Lower lobe of right lung (tissue), 2 donors: ENCODE data around the gene ACHE. TPM values are rescaled to one million over a fixed set of nuclear protein-coding genes. Genes with fewer than 3 reads are reported as not detected.

Source experiments
- ATAC-seq, 2 donors: fragments of 200-7000 bp; cut with Tn5 transposase; one replicate each; pipeline ENCODE4 v1.9.1; 2020 to 2022; ENCODE audit warnings: mild to moderate bottlenecking in 2 of 2, moderate library complexity in 2 of 2
- DNase-seq: peaks from one replicate; pipeline ENCODE4 v3.0.0-alpha.2; 2020
- H3K27ac ChIP-seq: fragments of 200-600 bp; one replicate; pipeline ENCODE4 v1.8.0; 2022
- H3K27me3 ChIP-seq: fragments of 200-600 bp; one replicate; pipeline ENCODE4 v1.8.0; 2022; ENCODE audit warnings: low read depth
- H3K36me3 ChIP-seq: fragments of 200-600 bp; one replicate; pipeline ENCODE4 v1.8.0; 2022; ENCODE audit warnings: mild to moderate bottlenecking
- H3K4me1 ChIP-seq: fragments of 200-600 bp; one replicate; pipeline ENCODE4 v1.8.0; 2022
- H3K4me3 ChIP-seq: fragments of 200-600 bp; one replicate; pipeline ENCODE4 v1.8.0; 2022; ENCODE audit warnings: mild to moderate bottlenecking
- H3K9me3 ChIP-seq: fragments of 200-600 bp; one replicate; pipeline ENCODE4 v1.8.0; 2022
- CTCF ChIP-seq: fragments of 200-600 bp; IDR thresholded peaks from one replicate; pipeline ENCODE4 v1.8.0; 2022; ENCODE audit warnings: antibody characterized with exemption, mild to moderate bottlenecking
- intact Hi-C: fragments of 100-400 bp; cut with DNase I; formaldehyde crosslinking; loops from one replicate; pipeline ENCODE4 v1.11.0; 2022
- microRNA-seq: library from miRNA; unstranded; fragments of <30 nt; microRNA quantifications from one replicate; pipeline ENCODE4 v1.2.0, GENCODE V29; 2020; ENCODE audit warnings: borderline number of aligned reads
- total RNA-seq: library from RNA; stranded (reverse); fragmentation: NEBNext Ultra II Directional; extraction: Animal tissue kit (Norgen Biotek cat#: 25700); gene quantifications from one replicate; pipeline ENCODE4 v1.2.1, GENCODE V29; 2021
- donor health status: DM: no; HTN: yes; CAD: no; lungs with severe emphysema.

The ACHE gene
- total RNA-seq, 1 donor from 2014 or later = 0.97 TPM

GRCh38 chr7:100854146-100854895 is 41.4 kb downstream of the ACHE start:
- no peak for ATAC-seq
- H3K4me3 ChIP-seq = no peak overlapping the region
- H3K9me3 ChIP-seq = no peaks in the 10 kb centered on the region
- intact Hi-C loops = no loop called here
- peaks cover 22% of the 10 kb centered on the region for H3K4me1 ChIP-seq
- TF ChIP-seq CTCF = no peak
- H3K36me3 ChIP-seq = peaks cover 36% of the 10 kb centered on the region
- no peak for DNase-seq
- no peak overlapping the region for H3K27ac ChIP-seq
- H3K27me3 ChIP-seq = no peaks in the 10 kb centered on the region

- ATAC-seq (peak; percentile 99 to 100), DNase-seq (peak; percentile 95)
- peaks cover 22% of the 10 kb centered on the region for H3K4me1 ChIP-seq
- H3K36me3 ChIP-seq = peaks cover 21% of the 10 kb centered on the region
- H3K9me3 ChIP-seq = no peaks in the 10 kb centered on the region
- H3K4me3 ChIP-seq = peak within 1 kb of the TSS; percentile 88
- peak; percentile 95 for TF ChIP-seq CTCF
- H3K27ac ChIP-seq = peak within 1 kb of the TSS; percentile 77
- intact Hi-C loops = no loop called here
- H3K27me3 ChIP-seq = no peaks in the 10 kb centered on the region
These were observed 43.4 kb downstream of the ACHE start, which contains the start of gene SLC12A9 for GRCh38 chr7:100852048-100852872. Gene SLC12A9 (plus strand): TSS chr7:100852713. CDS start chr7:100854198, 1,485 bp downstream.

GRCh38 chr7:100847360-100847759 is 48.3 kb downstream of the ACHE start:
- no peak for DNase-seq
- no peak overlapping the region for H3K27ac ChIP-seq
- no peak for ATAC-seq
- peaks cover 8% of the 10 kb centered on the region for H3K4me1 ChIP-seq
- no peaks in the 10 kb centered on the region for H3K36me3 ChIP-seq
- no peak overlapping the region for H3K4me3 ChIP-seq
- TF ChIP-seq CTCF = no peak
- no peaks in the 10 kb centered on the region for H3K27me3 ChIP-seq
- intact Hi-C loops = no loop called here
- no peaks in the 10 kb centered on the region for H3K9me3 ChIP-seq

GRCh38 chr7:100840470-100841100 is 55.1 kb downstream of the ACHE start:
- Histone ChIP-seq H3K27ac (no peak overlapping the region), H3K4me3 (no peak overlapping the region), H3K27me3 (no peaks in the 10 kb centered on the region), H3K36me3 (no peaks in the 10 kb centered on the region), H3K4me1 (peaks cover 14% of the 10 kb centered on the region), H3K9me3 (no peaks in the 10 kb centered on the region)
- TF ChIP-seq CTCF = no peak
- intact Hi-C loops = no loop called here
- ATAC-seq = no peak
- DNase-seq = no peak

Small RNA genes lying within 50 kb of the gene (microRNA-seq; reads per million reads assigned to microRNA genes)
- gene MIR6875 = not detected

Other genes with a start within 250 kb of the ACHE start
- not detected for gene ACTL6B, start 239.4 kb downstream of the ACHE start, total RNA-seq
- 247 TPM for gene GNB2, start 222.1 kb downstream of the ACHE start, total RNA-seq
- 53.4 TPM for gene GIGYF1, start 201.6 kb downstream of the ACHE start, total RNA-seq
- gene POP7, start 189.8 kb downstream of the ACHE start, total RNA-seq = 21.5 TPM
- gene EPO, start 175.4 kb downstream of the ACHE start, total RNA-seq = not detected
- not detected for gene ZAN, start 162.3 kb downstream of the ACHE start, total RNA-seq
- 68.6 TPM for gene EPHB4, start 68.4 kb downstream of the ACHE start, total RNA-seq
- 43.6 TPM for gene SLC12A9, start 43.2 kb downstream of the ACHE start, total RNA-seq
- gene TRIP6, start 28.5 kb downstream of the ACHE start, total RNA-seq = 56.5 TPM
- gene SRRT, start 20.8 kb downstream of the ACHE start, total RNA-seq = 105 TPM
- 2.3 TPM for gene UFSP1, start 6.2 kb downstream of the ACHE start, total RNA-seq
- gene MUC3A, start 53.6 kb upstream of the ACHE start, total RNA-seq = 1.7 TPM
- 1.2 TPM for gene MUC12, start 73.7 kb upstream of the ACHE start, total RNA-seq
- gene MUC17, start 124.2 kb upstream of the ACHE start, total RNA-seq = not detected
- gene TRIM56, start 189.6 kb upstream of the ACHE start, total RNA-seq = 61.9 TPM
- 15.4 TPM for gene SERPINE1, start 231.2 kb upstream of the ACHE start, total RNA-seq